ENCODE results near the gene GALNT15.

Gene GALNT15

DNA sequence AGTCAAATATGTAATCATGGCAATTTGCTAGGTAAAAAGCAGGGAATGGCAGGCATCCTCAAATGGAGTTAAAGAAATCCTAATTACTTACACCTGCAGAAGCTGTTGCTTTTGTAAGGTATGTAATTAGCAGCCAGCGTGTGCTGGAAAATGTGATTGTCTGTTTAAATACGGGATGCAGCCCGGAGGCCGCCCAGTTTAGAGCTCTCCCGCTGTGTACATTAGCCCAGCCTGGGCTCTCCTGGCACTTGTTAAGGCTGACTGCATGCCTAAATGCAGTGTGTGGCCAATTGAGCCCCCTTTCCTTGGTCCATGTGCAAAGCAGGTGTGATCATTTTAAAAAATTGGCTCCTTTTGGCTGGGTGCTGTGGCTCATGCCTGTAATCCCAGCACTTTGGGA, 81.2 kb downstream of the GALNT15 start:
- DNase-seq: peak; percentile 0

DNA sequence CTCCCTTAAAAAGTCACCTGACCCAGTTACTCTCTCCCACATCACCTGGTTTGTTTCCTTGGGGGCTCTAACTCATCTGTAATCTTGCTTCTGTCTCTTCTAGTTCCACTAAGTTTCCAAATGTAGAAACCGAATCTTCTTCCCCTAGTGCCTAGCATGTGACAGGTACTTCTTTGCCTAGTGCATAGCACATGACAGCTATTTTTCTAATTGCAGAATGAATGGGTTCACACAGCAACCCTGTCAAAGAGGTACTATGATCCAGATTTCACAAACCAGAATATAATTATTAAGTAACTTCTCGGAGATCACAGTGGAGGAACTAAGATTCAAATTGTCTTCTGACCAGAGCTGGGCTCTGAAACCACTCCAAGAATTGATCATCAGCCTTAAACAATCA, 82.8 kb downstream of the GALNT15 start:
- DNase-seq: no peak

DNA sequence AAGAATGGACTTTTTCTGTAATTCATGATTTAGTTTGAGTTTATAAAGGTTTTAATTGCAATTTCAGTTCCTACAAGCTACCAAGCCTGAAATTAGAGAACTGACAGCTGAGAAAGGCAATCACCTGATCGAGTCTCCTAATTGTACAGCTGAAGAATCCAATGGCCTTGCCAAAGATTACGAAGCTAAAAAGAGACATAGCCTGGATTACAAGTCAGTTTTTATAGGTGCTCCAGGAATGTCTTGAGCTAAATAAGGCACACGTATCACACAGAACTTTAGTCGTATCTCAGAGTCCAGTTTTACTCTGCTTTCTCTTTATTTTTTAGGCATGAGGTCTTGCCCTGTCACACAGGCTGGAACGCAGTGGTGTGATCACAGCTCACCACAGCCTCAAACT, 83.7 kb downstream of the GALNT15 start:
- DNase-seq: no peak

DNA sequence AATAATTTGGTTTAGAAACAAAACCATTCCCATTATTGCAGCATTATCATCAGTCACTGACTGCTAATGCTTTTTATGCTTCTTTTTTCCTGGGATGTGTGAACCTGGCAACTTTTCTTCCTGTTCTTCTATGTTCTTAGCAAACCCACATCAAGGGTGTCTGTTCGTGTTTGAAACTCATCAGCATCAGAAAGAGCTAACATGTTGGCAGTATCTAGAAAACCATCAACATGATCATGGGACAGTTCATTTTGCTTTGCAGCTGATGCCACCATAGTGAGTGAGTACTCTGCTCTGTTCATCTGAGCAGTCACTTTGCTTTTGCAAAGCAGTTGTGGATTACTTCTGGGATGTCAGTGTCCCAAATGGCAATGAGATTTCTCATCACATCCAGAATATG, 84.4 kb downstream of the GALNT15 start:
- no peak for DNase-seq

DNA sequence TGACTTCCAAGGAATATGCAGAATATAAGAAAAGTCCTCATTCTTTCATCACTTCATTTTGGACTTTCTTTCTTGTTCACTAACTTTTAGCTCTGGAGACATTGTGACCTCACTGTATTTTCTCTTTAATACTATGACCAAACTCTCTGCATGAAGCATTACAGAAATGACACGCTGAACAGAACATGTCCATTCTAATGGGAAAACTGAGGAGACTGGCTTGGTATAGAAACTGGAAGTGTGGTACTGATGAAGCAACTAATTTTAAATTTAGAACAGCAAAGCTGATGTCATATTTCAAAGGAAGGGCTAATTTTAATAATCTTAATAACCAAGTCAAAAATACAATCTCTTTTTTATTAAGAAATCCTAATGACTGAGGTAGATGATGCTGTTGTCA, 85.6 kb downstream of the GALNT15 start:
- DNase-seq: no peak

DNA sequence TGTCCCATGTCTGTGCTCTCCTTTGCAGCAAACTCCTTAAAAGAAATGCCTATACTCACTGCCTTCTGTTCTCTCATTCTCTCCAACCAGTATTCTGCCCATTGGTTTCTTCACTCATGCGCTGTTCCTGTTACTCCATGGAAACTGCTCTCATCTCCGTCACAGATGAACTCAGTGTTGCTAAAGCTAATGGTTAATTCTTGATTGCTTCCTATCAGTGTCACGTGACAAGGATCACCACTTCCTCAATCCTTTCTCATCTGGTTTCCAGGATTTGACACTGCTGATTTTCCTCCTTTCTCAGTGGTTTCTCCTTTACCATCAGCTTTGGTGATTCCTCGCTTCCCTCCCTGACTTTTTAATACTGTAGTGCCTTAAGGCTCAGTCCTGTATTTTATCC, 87.7 kb downstream of the GALNT15 start:
- DNase-seq: no peak

DNA sequence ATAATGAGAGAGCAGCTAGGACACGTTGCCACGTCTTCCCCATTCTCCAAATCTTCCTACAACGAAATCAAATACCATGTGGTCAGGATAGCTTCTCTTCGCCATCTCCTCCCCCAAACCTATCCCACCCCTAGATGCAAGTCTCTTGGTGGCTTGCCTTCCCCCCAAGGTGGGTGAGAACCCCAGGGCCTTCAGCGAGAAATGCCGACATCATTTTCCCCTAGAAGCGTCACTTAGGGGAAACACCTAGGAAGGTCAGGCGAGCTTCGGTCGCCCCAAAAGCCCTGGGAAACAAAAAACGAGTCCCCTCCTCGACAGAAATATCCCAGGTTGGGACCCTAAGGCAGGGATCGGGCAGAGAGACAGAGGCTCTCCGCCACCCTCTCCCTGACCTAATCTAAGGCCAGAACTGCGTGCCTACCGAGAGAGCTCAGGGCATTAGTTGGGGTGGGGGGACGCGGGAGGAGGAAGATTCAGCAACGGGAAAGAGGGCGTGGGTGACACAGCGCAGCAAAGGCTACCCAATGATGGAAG, 89.8 kb downstream of the GALNT15 start:
- no peak for DNase-seq

DNA sequence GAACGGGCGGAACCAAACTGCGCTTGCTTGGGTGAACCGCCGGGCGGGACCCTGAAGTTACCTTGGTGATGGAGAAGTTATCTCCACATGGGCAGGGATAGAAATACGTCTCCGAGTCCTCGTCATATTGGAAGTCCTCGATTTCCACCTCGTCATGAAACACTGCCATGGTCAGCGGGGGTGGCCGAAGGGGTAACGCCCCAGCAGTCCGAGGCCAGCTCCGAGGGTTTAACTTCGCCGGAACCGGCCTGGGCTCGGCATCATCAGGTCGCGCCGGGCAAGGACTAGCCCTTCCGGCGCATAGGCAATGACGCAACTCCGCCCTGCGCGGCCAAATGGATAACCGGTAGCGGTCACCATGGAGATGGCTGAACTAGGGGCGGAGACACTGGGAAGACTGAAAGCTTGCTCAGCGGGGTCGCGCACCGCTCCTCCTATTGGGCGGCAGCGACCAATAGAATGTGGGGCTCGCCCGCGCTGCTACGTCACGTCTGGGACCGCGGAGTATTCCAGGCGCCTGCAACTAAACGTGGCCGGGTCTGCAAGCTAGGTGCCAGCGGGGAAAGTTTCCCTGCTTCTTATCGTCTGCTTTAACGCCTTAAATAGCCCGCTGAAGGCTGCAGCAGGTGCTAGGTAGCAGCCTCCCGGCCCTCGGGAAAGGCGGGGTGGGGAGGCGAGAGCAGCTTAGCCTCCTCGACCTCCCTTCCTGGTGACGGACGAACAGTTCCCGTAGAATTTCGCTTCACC, 90.4 kb downstream of the GALNT15 start, which contains the start of the genes DPH3 and OXNAD1:
TSS of gene DPH3 (minus strand) at position 236 of the 747 bp plus-strand sequence. CDS start at position 169, 67 bp downstream.
TSS of gene OXNAD1 (plus strand) at position 505 of the 747 bp plus-strand sequence. CDS start 5,741 bp downstream, outside the sequence.
- DNase-seq: peak; percentile 97

DNA sequence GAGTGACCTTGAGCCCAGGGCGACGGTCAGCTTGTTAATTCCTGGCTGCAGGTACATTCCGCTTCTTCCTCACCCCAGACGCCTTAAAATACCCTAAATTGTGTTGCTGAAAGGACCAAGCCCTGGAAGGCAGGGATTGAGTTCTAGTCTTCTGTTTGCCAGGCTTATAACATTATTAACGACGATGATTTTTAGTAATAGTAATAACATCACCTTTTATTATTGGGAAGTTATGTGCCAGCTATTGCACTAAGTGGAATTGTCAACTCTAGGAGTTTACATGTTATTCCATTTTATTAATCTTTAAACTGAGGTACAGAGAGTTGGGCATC, 90.9 kb downstream of the GALNT15 start:
- no peak for DNase-seq

DNA sequence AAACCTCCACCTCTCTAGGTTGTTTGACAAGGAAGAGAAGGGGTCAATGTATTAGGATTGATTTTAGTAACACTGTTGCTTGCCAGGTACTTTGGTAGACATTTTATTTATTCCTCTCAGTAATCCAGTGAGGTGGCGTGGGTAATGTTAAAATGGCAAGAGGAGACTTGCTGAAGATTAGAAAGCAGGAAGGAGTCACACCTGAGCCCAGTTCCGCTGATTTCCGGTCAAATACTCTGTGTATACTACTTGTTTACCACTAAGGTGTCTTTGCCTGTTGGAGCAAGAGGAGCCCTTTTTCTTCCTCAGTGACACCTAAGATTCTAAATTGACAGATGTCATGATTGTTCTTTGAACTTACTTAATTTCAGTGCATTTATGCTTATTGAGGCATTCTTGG, 92.2 kb downstream of the GALNT15 start:
- no peak for DNase-seq

DNA sequence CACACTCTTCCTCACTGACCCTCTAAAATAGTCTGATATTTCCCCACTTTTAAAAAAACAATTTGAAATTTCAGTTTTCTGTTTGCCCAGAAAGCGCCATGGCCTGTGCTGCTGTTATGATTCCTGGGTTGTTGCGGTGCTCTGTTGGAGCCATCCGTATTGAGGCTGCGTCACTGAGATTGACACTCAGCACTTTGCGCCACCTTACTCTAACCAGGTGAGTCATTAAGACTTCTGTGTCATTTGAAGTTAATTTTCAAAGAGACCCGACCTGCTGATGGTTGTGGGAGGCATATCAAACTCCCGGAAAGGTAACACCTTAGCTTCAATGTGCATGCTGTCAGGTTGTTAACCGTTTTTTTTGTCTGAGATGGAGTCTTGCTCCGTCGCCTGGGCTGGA, 96.4 kb downstream of the GALNT15 start:
- no peak for DNase-seq

DNA sequence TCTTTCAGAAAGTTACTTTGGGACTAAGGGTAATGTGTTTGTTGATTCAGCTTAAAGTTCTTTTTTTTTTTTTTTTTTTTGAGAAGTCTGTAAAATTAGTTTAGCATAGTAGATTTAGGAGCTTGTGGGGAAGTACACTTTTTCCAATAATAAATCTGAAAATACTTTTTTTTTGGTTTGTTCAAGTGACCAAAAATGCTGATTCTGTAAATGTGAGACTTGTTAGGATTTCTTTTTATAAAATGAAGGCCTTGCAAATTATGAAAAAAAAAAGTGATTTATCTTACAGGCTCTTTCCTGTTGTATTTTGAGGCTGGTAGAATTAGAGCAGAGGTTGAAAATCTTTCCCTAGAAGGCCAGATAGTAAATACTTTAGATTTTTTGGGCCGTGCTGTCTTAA, 98.1 kb downstream of the GALNT15 start:
- DNase-seq: no peak

DNA sequence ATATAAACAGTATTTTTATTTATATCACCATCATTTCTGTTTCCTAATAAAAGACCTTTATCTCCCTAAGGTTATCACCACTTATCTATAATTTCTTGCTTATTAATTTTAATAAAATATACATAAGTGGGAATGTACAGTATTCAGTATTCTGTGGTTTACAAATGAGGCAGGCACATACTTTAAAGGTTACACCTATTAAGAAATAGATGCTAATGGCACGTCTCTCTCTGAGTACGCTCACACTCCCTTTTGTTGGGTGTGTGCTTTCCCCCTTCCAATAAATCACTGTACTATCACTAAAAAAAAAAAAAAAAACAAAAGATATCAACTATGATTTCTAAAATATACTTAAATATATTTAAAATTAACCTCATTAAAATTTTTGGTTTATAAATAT, 99.4 kb downstream of the GALNT15 start:
- no peak for DNase-seq

DNA sequence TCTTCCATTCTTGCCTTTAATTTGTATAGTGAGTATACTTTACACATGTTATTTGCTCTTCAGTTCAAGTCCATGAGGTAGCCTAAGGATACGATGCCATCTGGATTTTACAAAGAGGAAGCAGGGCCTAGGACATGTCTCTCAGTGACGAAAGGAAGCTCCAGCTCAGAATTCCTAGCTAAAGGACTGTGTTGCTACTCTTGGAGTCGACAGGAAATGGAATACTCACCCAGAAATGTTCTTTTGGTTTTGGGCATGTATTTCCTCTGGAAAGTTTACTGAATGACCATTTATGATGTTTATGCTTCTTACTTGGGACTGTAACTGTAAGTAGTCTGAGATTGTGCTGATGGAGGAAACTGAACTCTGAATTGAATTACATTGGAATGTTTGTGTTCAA, 103.0 kb downstream of the GALNT15 start:
- no peak for DNase-seq

DNA sequence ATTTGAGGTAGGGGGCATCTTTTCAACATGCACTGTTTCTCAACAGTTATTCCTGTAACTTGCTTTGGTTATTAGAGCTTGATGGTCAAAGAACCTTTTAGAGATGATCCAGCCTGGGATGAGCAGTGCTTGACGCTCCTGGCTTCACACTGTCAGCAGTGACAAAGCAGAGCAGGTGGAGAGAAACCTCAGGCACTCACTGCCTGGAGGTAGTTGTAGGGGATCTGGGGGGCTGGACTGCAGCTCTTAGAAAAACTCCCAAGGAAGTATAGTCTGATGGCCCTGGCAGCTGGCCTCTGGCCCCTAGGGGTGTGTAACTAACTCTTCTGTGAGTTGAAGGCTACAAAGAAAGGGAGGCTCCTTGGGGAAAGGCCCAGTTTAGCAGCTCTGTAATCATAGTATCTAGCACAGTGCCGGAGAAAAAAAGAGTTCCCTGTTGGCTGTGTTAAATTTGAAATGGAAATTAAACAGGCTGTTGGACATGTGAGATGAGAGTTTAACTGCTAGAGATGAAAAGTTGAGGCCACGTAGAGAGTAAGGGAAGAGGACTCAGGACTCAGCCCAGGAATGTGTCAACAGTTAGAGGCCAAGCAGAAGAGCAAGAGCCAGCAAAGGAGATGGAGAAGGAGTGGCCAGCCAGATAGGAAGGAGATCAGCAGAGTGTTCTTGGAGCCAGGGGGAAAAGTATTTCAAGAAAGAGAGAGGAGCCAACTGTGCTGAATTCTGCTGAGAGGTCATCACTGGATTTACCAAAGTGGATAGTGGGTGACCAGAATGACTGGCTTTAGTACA, 104.7 kb downstream of the GALNT15 start:
- DNase-seq: no peak

DNA sequence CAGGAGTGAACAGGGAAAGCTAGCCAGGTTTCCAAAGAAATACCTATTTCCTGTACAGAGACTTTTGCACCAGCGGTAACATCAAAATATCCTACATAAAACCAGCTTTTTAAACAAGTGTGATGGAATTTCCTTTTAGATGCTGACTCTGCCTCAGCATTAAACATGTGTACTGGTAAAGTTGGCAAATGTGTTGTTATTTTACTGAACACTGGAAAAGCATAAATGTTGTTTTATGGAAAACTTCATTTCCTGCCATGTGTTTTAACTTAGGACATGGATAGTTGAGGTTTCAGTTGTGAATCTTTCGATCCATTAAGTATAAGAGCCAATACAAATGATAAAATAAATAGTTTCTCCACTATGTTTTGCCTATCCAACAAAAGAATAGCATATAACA, 106.2 kb downstream of the GALNT15 start:
- no peak for DNase-seq
